Activated naive CD4-positive, alpha-beta T cell treated with anti-CD3 and anti-CD28 coated beads for 36 hours (primary cell): ENCODE data around the gene TRIM43B. TPM values are rescaled to one million over a fixed set of nuclear protein-coding genes. Genes with fewer than 3 reads are reported as not detected.
"Not testable (repeated sequence)": the region's sequence is repeated elsewhere in the genome, so short reads cannot be mapped to it uniquely, and the experiment has no call there.

Experiments used
- CTCF ChIA-PET: fragments of 350-600 bp; sonication (Branson Sonifier 250); formaldehyde crosslinking; loops from one replicate; lab custom pipeline; 2021; ENCODE audit warnings: antibody characterized with exemption; lab: Charles Lee
- DNase-seq: peaks from one replicate; pipeline ENCODE4 v3.0.0-alpha.2; 2020
- H3K27ac Mint-ChIP-seq: one replicate; pipeline ENCODE4 v1.8.0; 2021; ENCODE audit warnings: mild to moderate bottlenecking, mixed read lengths
- H3K27me3 Mint-ChIP-seq: one replicate; pipeline ENCODE4 v1.8.0; 2021; ENCODE audit warnings: low read depth, mixed read lengths
- H3K36me3 Mint-ChIP-seq: one replicate; pipeline ENCODE4 v1.8.0; 2021; ENCODE audit warnings: low read depth, mixed read lengths
- H3K4me1 Mint-ChIP-seq: one replicate; pipeline ENCODE4 v1.8.0; 2021; ENCODE audit warnings: low read depth, mixed read lengths
- H3K4me3 Mint-ChIP-seq: one replicate; pipeline ENCODE4 v1.8.0; 2021; ENCODE audit warnings: mild to moderate bottlenecking, moderate library complexity, mixed read lengths
- H3K9me3 Mint-ChIP-seq: one replicate; pipeline ENCODE4 v1.8.0; 2021; ENCODE audit warnings: mixed read lengths
- intact Hi-C: fragments of 100-400 bp; cut with micrococcal nuclease; formaldehyde crosslinking; loops from one replicate; pipeline ENCODE4 v1.15.1; 2023
- total RNA-seq, 2 experiments: library from RNA; stranded (reverse); gene quantifications; one replicate each; pipeline ENCODE4 v1.2.3, GENCODE V29; 2021

Gene TRIM43B
- total RNA-seq, 2 experiments from 2014 or later = not detected

- DNase-seq, CTCF ChIA-PET, intact Hi-C loops, H3K9me3 Mint-ChIP-seq, H3K27ac Mint-ChIP-seq, H3K4me3 Mint-ChIP-seq, H3K4me1 Mint-ChIP-seq, H3K36me3 Mint-ChIP-seq, H3K27me3 Mint-ChIP-seq: not testable (repeated sequence)
Observed at GRCh38 chr2:95475025-95475424, 9.5 kb downstream of the TRIM43B start.

- H3K4me1 Mint-ChIP-seq, H3K36me3 Mint-ChIP-seq, H3K27me3 Mint-ChIP-seq, H3K9me3 Mint-ChIP-seq, DNase-seq, CTCF ChIA-PET, H3K4me3 Mint-ChIP-seq, intact Hi-C loops, H3K27ac Mint-ChIP-seq: not testable (repeated sequence)
Observed at GRCh38 chr2:95467984-95468383, 16.6 kb downstream of the TRIM43B start.

GRCh38 chr2:95466572-95466971 is 18.0 kb downstream of the TRIM43B start:
- DNase-seq, H3K27me3 Mint-ChIP-seq, H3K27ac Mint-ChIP-seq, H3K9me3 Mint-ChIP-seq, H3K36me3 Mint-ChIP-seq, H3K4me3 Mint-ChIP-seq, intact Hi-C loops, CTCF ChIA-PET, H3K4me1 Mint-ChIP-seq: not testable (repeated sequence)

- H3K4me1 Mint-ChIP-seq, intact Hi-C loops, CTCF ChIA-PET, H3K27me3 Mint-ChIP-seq, DNase-seq, H3K36me3 Mint-ChIP-seq, H3K9me3 Mint-ChIP-seq, H3K27ac Mint-ChIP-seq, H3K4me3 Mint-ChIP-seq: not testable (repeated sequence)
Observed at GRCh38 chr2:95463292-95463691, 21.3 kb downstream of the TRIM43B start.

- H3K27ac Mint-ChIP-seq, H3K4me1 Mint-ChIP-seq, H3K27me3 Mint-ChIP-seq, CTCF ChIA-PET, H3K4me3 Mint-ChIP-seq, DNase-seq, H3K9me3 Mint-ChIP-seq, H3K36me3 Mint-ChIP-seq, intact Hi-C loops: not testable (repeated sequence)
Observed at GRCh38 chr2:95445317-95445716, 39.2 kb downstream of the TRIM43B start.

GRCh38 chr2:95442474-95443099 is 42.0 kb downstream of the TRIM43B start:
- CTCF ChIA-PET, H3K9me3 Mint-ChIP-seq, H3K27ac Mint-ChIP-seq, intact Hi-C loops, DNase-seq, H3K36me3 Mint-ChIP-seq, H3K27me3 Mint-ChIP-seq, H3K4me3 Mint-ChIP-seq, H3K4me1 Mint-ChIP-seq: not testable (repeated sequence)

- H3K4me1 Mint-ChIP-seq, H3K4me3 Mint-ChIP-seq, H3K9me3 Mint-ChIP-seq, H3K36me3 Mint-ChIP-seq, CTCF ChIA-PET, DNase-seq, intact Hi-C loops, H3K27ac Mint-ChIP-seq, H3K27me3 Mint-ChIP-seq: not testable (repeated sequence)
Observed at GRCh38 chr2:95435872-95436209, 48.7 kb downstream of the TRIM43B start.

- intact Hi-C loops, CTCF ChIA-PET, H3K9me3 Mint-ChIP-seq, DNase-seq, H3K4me1 Mint-ChIP-seq, H3K4me3 Mint-ChIP-seq, H3K36me3 Mint-ChIP-seq, H3K27me3 Mint-ChIP-seq, H3K27ac Mint-ChIP-seq: not testable (repeated sequence)
Observed at GRCh38 chr2:95435162-95435871, 49.2 kb downstream of the TRIM43B start.

- CTCF ChIA-PET, H3K4me1 Mint-ChIP-seq, H3K4me3 Mint-ChIP-seq, DNase-seq, intact Hi-C loops, H3K36me3 Mint-ChIP-seq, H3K9me3 Mint-ChIP-seq, H3K27me3 Mint-ChIP-seq, H3K27ac Mint-ChIP-seq: not testable (repeated sequence)
Observed at GRCh38 chr2:95434507-95435076, 50.0 kb downstream of the TRIM43B start.

GRCh38 chr2:95433973-95434372 is 50.6 kb downstream of the TRIM43B start:
- intact Hi-C loops, H3K36me3 Mint-ChIP-seq, H3K27ac Mint-ChIP-seq, H3K9me3 Mint-ChIP-seq, DNase-seq, H3K4me3 Mint-ChIP-seq, H3K4me1 Mint-ChIP-seq, CTCF ChIA-PET, H3K27me3 Mint-ChIP-seq: not testable (repeated sequence)

GRCh38 chr2:95433373-95433772 is 51.2 kb downstream of the TRIM43B start:
- H3K4me3 Mint-ChIP-seq, intact Hi-C loops, H3K9me3 Mint-ChIP-seq, H3K27ac Mint-ChIP-seq, DNase-seq, H3K4me1 Mint-ChIP-seq, H3K27me3 Mint-ChIP-seq, CTCF ChIA-PET, H3K36me3 Mint-ChIP-seq: not testable (repeated sequence)

- H3K4me1 Mint-ChIP-seq, intact Hi-C loops, H3K9me3 Mint-ChIP-seq, H3K27ac Mint-ChIP-seq, H3K4me3 Mint-ChIP-seq, H3K27me3 Mint-ChIP-seq, DNase-seq, CTCF ChIA-PET, H3K36me3 Mint-ChIP-seq: not testable (repeated sequence)
Observed at GRCh38 chr2:95429748-95430467, 54.6 kb downstream of the TRIM43B start.
